ENCODE measurements around the gene KDM2A.

- no peak for TF ChIP-seq CTCF (conservative IDR thresholded peaks at IDR 0.05; ENCODE audit: low read depth, low read length)
- TF ChIP-seq EZH2 (IDR thresholded peaks at IDR 0.05; ENCODE audit: borderline replicate concordance, low read depth, low read length, poor library complexity, severe bottlenecking), result no peak
These were observed 59.8 kb downstream of the KDM2A start for GRCh38 chr11:67178878-67179277.
